Esophagus muscularis mucosa (tissue), 3 donors: ENCODE measurements around the gene DUSP28.

Source experiments
- POLR2A ChIP-seq: fragments of 450-650 bp; IDR thresholded peaks from one replicate; pipeline ENCODE4 v1.6.1; 2017; ENCODE audit warnings: antibody characterized with exemption, moderate library complexity, mild to moderate bottlenecking, low read depth
- TF ChIP-seq, protein P1 (sequence below), 3 experiments: fragments of 200-600 bp in 2 of 3; fragments of 450-650 bp in 1 of 3; sonication (generic) in 2 of 3; IDR thresholded peaks; one replicate each; pipeline ENCODE4 v1.5.1; 2017 to 2019; ENCODE audit warnings: antibody characterized with exemption in 3 of 3, mild to moderate bottlenecking in 2 of 3, moderate library complexity in 1 of 3

GRCh38 chr2:240604291-240604938, 44.3 kb downstream of the DUSP28 start:
- TF ChIP-seq, protein P1, sequence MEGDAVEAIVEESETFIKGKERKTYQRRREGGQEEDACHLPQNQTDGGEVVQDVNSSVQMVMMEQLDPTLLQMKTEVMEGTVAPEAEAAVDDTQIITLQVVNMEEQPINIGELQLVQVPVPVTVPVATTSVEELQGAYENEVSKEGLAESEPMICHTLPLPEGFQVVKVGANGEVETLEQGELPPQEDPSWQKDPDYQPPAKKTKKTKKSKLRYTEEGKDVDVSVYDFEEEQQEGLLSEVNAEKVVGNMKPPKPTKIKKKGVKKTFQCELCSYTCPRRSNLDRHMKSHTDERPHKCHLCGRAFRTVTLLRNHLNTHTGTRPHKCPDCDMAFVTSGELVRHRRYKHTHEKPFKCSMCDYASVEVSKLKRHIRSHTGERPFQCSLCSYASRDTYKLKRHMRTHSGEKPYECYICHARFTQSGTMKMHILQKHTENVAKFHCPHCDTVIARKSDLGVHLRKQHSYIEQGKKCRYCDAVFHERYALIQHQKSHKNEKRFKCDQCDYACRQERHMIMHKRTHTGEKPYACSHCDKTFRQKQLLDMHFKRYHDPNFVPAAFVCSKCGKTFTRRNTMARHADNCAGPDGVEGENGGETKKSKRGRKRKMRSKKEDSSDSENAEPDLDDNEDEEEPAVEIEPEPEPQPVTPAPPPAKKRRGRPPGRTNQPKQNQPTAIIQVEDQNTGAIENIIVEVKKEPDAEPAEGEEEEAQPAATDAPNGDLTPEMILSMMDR (IDR thresholded peaks at IDR 0.05) = peak; percentile 26 to 63 (median 40)
- no peak for TF ChIP-seq POLR2A
